GM12892 (cell line): Measurements from ENCODE around the gene CD164L2.

Experiments
- POLR2A ChIP-seq: IDR thresholded peaks from 2 replicates; pipeline ENCODE4 v1.6.1; 2011; ENCODE audit warnings: low read depth, low read length, control low read depth
- POLR2AphosphoS5 ChIP-seq: IDR thresholded peaks from 2 replicates; pipeline ENCODE4 v1.6.1; 2011; ENCODE audit warnings: low read depth, low read length, control low read depth

- TF ChIP-seq POLR2AphosphoS5 (no peak), POLR2A (no peak)
These were observed 36.0 kb downstream of the CD164L2 start for GRCh38 chr1:27346991-27347624.
